Thyroid gland (tissue), 4 donors: Measurements from ENCODE around the gene FOXA1. TPM values are rescaled to one million over a fixed set of nuclear protein-coding genes. Genes with fewer than 3 reads are reported as not detected.

ENCODE experiments used
- DNase-seq, 2 donors: peaks; one replicate each; pipeline ENCODE4 v3.0.0-alpha.2; 2019
- H3K27ac ChIP-seq, 3 donors: fragments of 200-600 bp; sonication (generic); 1 replicate in 2 of 3; 2 replicates in 1 of 3; pipeline ENCODE4 v1.5.1; 2016 to 2019; ENCODE audit warnings: mild to moderate bottlenecking in 1 of 3, moderate library complexity in 1 of 3
- H3K27me3 ChIP-seq: fragments of 200-600 bp; sonication (generic); one replicate; pipeline ENCODE4 v1.5.1; 2019
- H3K36me3 ChIP-seq, 2 donors: fragments of 200-600 bp; sonication (generic); one replicate each; pipeline ENCODE4 v1.5.1; 2016 to 2019
- H3K4me1 ChIP-seq, 2 donors: fragments of 200-600 bp; sonication (generic); one replicate each; pipeline ENCODE4 v1.5.1; 2017 to 2019
- H3K4me3 ChIP-seq, 3 donors: fragments of 200-600 bp; sonication (generic); replicated peaks in 1 of 3; 1 replicate in 2 of 3; 2 replicates in 1 of 3; pipeline ENCODE4 v1.5.1; 2016; ENCODE audit warnings: mild to moderate bottlenecking in 1 of 3
- H3K9me3 ChIP-seq: fragments of 200-600 bp; sonication (generic); one replicate; pipeline ENCODE4 v1.5.1; 2017
- CTCF ChIP-seq, 6 experiments: fragments of 200-600 bp in 3 of 6; fragments of 450-650 bp in 3 of 6; sonication (generic) in 3 of 6; IDR thresholded peaks; one replicate each; pipeline ENCODE4 v1.5.1; 2016 to 2019; ENCODE audit warnings: antibody characterized with exemption in 6 of 6, mild to moderate bottlenecking in 2 of 6, inconsistent platforms in 1 of 6, moderate library complexity in 1 of 6
- POLR2A ChIP-seq, 2 donors: fragments of 450-650 bp; IDR thresholded peaks; one replicate each; pipeline ENCODE4 v1.6.1; 2017; ENCODE audit warnings: antibody characterized with exemption in 2 of 2, mild to moderate bottlenecking in 2 of 2, moderate library complexity in 1 of 2
- WGBS, 2 donors: methylation state at CpG; one replicate each; pipeline ENCODE4 v1.1.5; 2017; 5-methylcytosine and 5-hydroxymethylcytosine counted together
- intact Hi-C: fragments of 100-400 bp; cut with DNase I; formaldehyde crosslinking; loops from one replicate; pipeline ENCODE4 v1.15.1; 2023
- total RNA-seq, 4 donors: library from RNA; depleted of rRNA; stranded (reverse); fragments of >200 nt; gene quantifications; one replicate each; pipeline ENCODE4 v1.2.3, GENCODE V29; 2016

Gene FOXA1
- total RNA-seq, 4 donors from 2014 or later: 0.92 to 0.93 TPM; not detected in 2

- no peak for TF ChIP-seq POLR2A (IDR thresholded peaks at IDR 0.05)
- Histone ChIP-seq H3K4me3 (peak overlapping the region in 1 of 3 donors; percentile 34), H3K27me3 (peaks cover 82% of the 10 kb centered on the region), H3K4me1 (peaks cover 35 to 48% of the 10 kb centered on the region in 2 donors), H3K36me3 (no peaks in the 10 kb centered on the region), H3K27ac (no peak overlapping the region), H3K9me3 (no peaks in the 10 kb centered on the region)
- WGBS, 2 donors: 9 to 10% methylated on average over 35 to 40 of the region's 46 CpGs
- intact Hi-C loops: loop anchor here (10.0 kb wide), 1 partner anchor 351 kb away; no protein-coding TSS in a partner anchor
- DNase-seq: no peak
These were observed 966 bp upstream of the FOXA1 start for GRCh38 chr14:37595809-37596621.

GRCh38 chr14:37594238-37594970, 645 bp downstream of the FOXA1 start:
- peak; percentile 52 to 79 for DNase-seq
- Histone ChIP-seq H3K4me1 (peaks cover 30 to 42% of the 10 kb centered on the region in 2 donors), H3K4me3 (peak overlapping the region in 1 of 3 donors; percentile 19), H3K27ac (no peak overlapping the region), H3K27me3 (peaks cover 82% of the 10 kb centered on the region), H3K36me3 (no peaks in the 10 kb centered on the region), H3K9me3 (no peaks in the 10 kb centered on the region)
- intact Hi-C loops: loop anchor here (10.0 kb wide), 1 partner anchor 350 kb away; no protein-coding TSS in a partner anchor
- 3 to 4% methylated on average over 26 to 56 of the region's 56 CpGs for WGBS, 2 donors
- TF ChIP-seq CTCF (IDR thresholded peaks at IDR 0.05): peak; percentile 33 to 71 (median 52)
- no peak for TF ChIP-seq POLR2A (IDR thresholded peaks at IDR 0.05)

GRCh38 chr14:37593511-37594237, 1.4 kb downstream of the FOXA1 start:
- TF ChIP-seq CTCF (IDR thresholded peaks at IDR 0.05) (no peak), POLR2A (IDR thresholded peaks at IDR 0.05) (no peak)
- 20 to 23% methylated on average over 14 of the region's 14 CpGs for WGBS, 2 donors
- intact Hi-C loops: loop anchor here (10.0 kb wide), 1 partner anchor 349 kb away; no protein-coding TSS in a partner anchor
- no peak for DNase-seq
- Histone ChIP-seq H3K4me3 (no peak overlapping the region), H3K9me3 (no peaks in the 10 kb centered on the region), H3K27me3 (peaks cover 84% of the 10 kb centered on the region), H3K36me3 (no peaks in the 10 kb centered on the region), H3K27ac (no peak overlapping the region), H3K4me1 (peaks cover 23 to 35% of the 10 kb centered on the region in 2 donors)

- H3K27me3 ChIP-seq: peaks cover 84% of the 10 kb centered on the region
- no peak overlapping the region for H3K4me3 ChIP-seq
- WGBS, 2 donors: 8 to 23% methylated on average over 24 to 34 of the region's 42 CpGs
These were observed 2.3 kb downstream of the FOXA1 start for GRCh38 chr14:37592482-37593408.

More at GRCh38 chr14:37592482-37593408, 2.3 kb downstream of the FOXA1 start:
- TF ChIP-seq CTCF (IDR thresholded peaks at IDR 0.05) (no peak), POLR2A (IDR thresholded peaks at IDR 0.05) (no peak)
- no peaks in the 10 kb centered on the region for H3K9me3 ChIP-seq
- peaks cover 18 to 27% of the 10 kb centered on the region in 2 donors for H3K4me1 ChIP-seq
- intact Hi-C loops: loop anchor here (10.0 kb wide), 1 partner anchor 348 kb away; no protein-coding TSS in a partner anchor
- no peak overlapping the region for H3K27ac ChIP-seq
- DNase-seq: no peak
- H3K36me3 ChIP-seq: no peaks in the 10 kb centered on the region
